GM12872 (cell line): ENCODE results near the gene NUDCD3.

ENCODE experiments used
- CTCF ChIP-seq: IDR thresholded peaks from 3 replicates; pipeline ENCODE4 v1.5.1; 2011; ENCODE audit warnings: low read depth, mild to moderate bottlenecking, low read length, moderate library complexity; ENCODE audit not compliant: insufficient read depth

NUDCD3 gene

GRCh38 chr7:44454348-44454747, 36.1 kb downstream of the NUDCD3 start:
- TF ChIP-seq CTCF = no peak

- TF ChIP-seq CTCF = no peak
Measured at GRCh38 chr7:44451123-44451522, 39.3 kb downstream of the NUDCD3 start.

DNA sequence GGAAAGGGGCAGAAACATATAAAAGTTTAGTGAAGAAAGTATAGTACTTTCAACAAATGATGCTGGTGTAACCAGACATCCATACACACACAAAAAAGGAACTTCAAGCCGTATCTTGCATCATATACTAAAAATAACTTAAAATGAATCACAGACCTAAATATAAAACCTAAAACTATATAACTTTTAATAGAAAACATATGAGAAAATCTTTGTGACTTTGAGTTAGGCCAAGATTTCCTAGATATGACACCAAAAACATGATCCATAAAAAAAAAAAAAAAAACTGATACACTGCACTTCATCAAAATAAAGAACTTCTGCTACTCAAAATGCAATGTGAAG, 40.9 kb downstream of the NUDCD3 start:
- no peak for TF ChIP-seq CTCF

DNA sequence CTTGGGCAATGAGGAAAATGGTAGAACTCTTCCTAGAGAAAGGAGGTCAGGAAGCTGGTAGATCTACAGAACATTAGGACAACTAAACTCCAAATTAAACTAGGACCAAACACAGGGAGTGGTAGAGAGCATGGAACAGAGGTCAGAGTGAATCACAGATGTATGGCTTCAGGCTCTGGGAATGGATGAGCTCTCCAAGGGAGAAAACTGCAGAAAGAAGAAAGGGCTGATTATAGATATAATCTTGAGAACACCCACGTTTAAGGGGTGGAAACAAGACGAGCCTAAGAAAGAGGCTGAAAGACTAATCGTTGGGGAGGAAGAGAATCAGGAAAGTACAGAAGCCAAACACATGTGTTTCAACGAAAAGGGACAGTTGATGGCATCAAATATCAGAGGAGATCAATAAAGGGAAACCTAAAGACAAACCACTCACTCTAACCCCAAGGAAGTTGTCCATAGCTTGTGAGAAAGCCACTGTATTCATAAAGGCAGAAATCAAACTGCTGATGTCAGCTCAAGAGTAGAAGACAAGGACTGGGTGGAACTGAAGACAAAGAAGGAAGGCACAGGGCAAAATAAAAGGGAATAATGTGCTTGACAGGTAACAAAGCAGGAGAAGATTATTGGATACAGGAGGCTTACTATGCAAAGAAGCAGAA, 41.4 kb downstream of the NUDCD3 start:
- TF ChIP-seq CTCF = no peak

- no peak for TF ChIP-seq CTCF
Measured at GRCh38 chr7:44447874-44448425, 42.5 kb downstream of the NUDCD3 start.

DNA sequence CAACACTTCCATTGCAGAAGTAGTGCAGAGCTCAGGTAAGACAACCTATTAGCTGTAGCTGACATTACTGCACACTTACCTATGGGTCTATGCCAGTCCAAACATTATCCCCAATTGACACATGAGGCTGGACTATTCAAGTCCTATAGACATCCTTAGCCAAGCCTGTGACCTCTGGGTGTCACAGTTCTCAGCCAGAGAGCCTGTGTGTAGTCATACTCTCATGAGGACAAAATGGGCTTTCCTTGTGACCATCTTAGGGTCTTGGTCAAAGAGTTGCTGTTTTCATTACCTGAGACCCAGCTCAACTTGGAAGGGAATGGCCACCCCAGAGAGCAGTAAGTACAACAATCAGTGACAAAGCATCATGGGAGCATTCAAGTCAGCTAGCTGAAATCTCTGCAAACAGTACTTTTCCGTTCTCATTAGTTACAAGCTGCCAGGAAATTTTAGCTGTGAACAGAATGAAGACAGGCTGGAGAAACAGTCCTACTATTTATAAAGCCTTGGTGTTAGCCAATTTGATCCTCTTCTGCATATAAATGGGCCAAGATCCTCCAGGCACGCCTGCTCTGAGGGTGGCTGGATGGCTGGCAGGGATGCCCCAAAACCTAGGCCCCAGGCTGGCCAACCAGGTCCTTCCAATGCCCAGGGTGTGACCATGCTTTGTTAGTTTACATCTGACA, 44.3 kb downstream of the NUDCD3 start:
- no peak for TF ChIP-seq CTCF

- no peak for TF ChIP-seq CTCF
Measured at GRCh38 chr7:44441079-44441478, 49.4 kb downstream of the NUDCD3 start.
